A673 (cell line): ENCODE data around the gene BRCC3.
"Not testable (repeated sequence)": the region's sequence is repeated elsewhere in the genome, so short reads cannot be mapped to it uniquely, and the experiment has no call there.

ENCODE experiments used
- EZH2 ChIP-seq: fragments of 200-600 bp; sonication (generic); IDR thresholded peaks from 2 replicates; pipeline ENCODE4 v1.6.1; 2017; ENCODE audit warnings: borderline replicate concordance, low read depth, mild to moderate bottlenecking, mixed read lengths, antibody characterized with exemption, low read length; ENCODE audit not compliant: poor library complexity, severe bottlenecking
- TF ChIP-seq, protein P1 (sequence below): fragments of 300-800, 200-600 bp; sonication (generic); conservative IDR thresholded peaks from 2 replicates; pipeline ENCODE4 v1.5.1; 2017; ENCODE audit warnings: low read depth, mild to moderate bottlenecking, antibody characterized with exemption, low read length, moderate library complexity, mixed read lengths

GRCh38 chrX:155147612-155148011, 76.3 kb downstream of the BRCC3 start:
- TF ChIP-seq, protein P1, sequence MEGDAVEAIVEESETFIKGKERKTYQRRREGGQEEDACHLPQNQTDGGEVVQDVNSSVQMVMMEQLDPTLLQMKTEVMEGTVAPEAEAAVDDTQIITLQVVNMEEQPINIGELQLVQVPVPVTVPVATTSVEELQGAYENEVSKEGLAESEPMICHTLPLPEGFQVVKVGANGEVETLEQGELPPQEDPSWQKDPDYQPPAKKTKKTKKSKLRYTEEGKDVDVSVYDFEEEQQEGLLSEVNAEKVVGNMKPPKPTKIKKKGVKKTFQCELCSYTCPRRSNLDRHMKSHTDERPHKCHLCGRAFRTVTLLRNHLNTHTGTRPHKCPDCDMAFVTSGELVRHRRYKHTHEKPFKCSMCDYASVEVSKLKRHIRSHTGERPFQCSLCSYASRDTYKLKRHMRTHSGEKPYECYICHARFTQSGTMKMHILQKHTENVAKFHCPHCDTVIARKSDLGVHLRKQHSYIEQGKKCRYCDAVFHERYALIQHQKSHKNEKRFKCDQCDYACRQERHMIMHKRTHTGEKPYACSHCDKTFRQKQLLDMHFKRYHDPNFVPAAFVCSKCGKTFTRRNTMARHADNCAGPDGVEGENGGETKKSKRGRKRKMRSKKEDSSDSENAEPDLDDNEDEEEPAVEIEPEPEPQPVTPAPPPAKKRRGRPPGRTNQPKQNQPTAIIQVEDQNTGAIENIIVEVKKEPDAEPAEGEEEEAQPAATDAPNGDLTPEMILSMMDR, result not testable (repeated sequence)
- not testable (repeated sequence) for TF ChIP-seq EZH2
